AG20443 (cell line): ENCODE measurements around the gene C1QTNF8.

Source experiments
- DNase-seq: peaks from one replicate; pipeline ENCODE4 v3.0.0; 2012; ENCODE audit warnings: low spot score, mixed read lengths

C1QTNF8 gene

DNA sequence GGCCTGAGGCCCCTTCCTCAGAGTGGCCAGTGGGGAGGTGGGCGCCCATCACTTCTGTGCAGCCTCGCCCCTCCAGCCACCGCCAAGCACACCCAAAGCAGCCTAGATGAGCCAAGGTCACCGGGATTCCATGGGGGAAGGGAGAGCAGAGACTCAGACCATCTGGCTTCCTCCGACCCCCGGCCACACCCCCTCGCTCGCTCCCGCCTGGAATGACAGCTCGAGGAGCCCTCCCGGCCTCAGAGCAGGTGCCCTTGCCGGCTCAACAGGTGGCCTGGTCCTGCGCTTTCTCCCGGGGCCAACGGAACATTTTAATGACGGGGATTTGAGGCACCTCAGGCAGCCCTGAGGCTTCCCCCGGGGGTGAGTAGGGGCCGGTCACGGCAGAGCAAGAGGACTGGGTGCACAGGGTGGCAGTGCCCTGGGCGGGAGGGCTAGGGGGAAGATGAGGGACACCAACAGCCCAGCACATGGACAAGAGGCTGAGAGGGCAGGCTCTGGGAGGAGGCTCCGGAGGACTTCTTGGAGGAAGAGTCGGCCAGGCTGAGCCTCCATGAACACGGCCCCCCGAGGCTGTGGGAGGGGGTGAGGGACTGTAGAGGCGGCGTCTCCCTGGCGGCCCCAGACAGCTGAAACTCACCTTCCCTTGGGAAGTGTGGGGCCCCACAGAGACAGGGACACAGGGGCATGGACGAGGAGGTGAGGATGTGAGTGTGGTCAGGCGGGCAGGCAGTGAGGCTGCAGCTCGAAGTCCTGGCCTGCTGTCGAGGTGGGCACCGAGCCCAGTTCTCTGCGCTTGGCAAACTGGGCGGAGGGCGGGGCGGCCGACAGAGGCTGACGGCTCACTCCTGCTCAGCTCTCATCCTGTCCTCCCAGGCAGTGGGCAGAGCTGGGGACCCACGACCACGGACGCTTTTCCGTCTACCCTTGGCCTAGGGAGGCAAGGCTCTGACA is 12.5 kb upstream of the C1QTNF8 start:
- DNase-seq, result peak; percentile 75

DNA sequence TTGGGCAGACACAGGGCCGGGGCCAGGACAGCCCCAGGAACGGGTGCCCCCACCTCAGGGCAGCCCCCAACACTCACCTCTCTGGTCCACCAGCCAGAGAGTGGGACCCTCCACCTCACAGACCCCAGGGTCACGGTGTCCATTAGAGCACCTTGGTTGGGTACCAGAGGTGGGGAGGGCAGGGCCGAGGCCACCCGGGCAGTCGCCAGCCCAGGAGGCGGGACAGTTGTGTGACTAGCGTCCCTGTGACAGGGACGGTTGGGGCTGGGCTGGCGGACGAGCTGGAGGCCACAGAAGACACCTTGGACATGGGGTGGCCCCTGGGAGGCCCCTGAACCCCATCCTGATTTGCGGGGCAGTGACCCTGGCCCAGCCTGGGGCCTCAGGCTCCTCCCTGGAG is 11.7 kb upstream of the C1QTNF8 start:
- no peak for DNase-seq

DNA sequence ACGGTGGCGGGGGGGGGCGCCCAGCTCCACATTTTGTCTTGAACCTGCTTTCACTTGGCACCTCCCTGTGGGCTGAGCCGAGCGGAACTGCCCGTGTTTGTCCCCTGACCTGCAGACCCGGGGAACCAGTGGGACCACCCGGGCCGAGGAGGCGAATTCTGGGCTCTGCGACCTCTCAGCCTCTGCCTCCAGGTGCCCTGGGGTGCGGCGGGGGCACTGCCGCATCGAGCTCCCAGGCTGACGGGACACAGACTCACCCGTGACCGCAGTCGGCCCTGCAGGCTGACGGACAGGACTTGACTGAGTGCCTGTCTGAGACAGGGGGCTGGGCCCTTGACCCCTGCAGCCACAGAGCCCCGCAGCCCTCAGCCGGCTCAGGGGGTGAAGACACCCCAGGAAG is 11.1 kb upstream of the C1QTNF8 start:
- no peak for DNase-seq

DNA sequence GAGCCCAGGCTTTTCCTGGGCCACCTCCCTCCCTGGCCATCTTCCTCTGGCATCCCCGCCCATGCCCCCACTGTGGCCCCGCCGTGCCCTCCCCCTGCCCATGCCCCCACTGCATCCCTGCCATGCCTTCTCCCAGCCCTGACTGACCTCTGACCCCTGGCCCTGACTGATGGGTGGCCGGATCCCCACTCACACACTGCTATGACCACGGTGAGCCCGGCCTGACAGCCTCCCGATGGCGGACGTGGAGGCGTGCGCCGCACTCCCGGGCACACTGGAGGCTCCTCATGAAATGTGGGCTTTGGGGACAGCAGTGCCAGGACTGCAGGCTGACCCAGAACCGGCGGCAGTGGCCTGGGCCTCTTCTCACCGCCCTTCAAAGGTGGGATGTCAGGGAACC is 10.6 kb upstream of the C1QTNF8 start:
- DNase-seq, result no peak

DNA sequence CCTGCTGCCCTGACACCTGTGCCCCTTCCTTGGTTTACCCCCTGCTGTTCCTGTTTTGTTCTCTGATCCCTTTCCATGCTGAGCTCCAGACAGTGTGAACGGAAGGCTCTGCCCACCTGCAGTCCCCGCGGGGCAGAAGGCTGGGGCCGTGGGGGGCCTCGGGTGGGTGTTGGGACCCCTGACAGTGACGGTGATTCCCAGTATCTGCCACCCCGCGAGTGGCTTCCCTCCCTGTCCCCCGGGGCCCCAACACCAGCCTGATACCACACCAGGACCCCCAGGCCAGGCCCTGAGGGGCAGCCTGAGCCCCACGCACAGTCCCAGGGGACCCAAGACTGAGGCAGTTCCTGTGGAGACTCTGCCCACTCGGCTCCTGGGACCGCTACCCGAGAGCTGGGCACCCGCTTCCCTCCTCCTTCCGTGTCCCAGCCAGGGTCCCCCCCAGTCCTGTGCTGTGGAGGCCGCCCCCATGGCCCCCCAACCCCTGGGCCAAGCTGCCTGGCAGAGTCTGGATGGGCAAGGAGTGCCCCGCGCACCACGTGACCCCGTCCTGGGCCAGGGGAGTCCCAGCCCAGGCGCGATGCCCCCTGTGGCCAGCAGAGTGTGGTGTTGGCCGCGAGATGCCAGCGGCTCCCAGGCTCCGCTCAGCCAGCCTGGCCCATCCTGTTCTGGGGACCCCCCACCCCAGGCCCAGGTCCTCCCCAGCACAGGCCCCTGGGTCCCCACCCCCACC is 10.0 kb upstream of the C1QTNF8 start:
- DNase-seq, result peak; percentile 95

DNA sequence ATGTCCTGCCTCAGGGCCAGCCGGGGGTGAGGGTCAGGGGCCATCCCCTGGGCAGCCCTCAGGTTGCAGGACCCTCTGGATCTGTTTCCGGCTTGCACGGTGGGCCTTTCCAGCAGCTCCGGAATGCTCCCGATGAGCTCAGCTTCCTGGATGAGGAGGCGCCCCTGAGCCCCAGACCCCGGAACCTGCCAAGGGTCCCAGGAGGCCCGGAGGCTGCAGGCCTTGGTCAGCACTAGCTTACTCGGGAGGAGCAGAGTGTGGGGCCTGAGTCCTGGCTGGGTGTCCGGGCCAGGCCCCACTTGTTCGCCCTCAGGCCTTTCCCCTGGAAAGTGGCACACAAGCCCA is 7.6 kb upstream of the C1QTNF8 start:
- no peak for DNase-seq

DNA sequence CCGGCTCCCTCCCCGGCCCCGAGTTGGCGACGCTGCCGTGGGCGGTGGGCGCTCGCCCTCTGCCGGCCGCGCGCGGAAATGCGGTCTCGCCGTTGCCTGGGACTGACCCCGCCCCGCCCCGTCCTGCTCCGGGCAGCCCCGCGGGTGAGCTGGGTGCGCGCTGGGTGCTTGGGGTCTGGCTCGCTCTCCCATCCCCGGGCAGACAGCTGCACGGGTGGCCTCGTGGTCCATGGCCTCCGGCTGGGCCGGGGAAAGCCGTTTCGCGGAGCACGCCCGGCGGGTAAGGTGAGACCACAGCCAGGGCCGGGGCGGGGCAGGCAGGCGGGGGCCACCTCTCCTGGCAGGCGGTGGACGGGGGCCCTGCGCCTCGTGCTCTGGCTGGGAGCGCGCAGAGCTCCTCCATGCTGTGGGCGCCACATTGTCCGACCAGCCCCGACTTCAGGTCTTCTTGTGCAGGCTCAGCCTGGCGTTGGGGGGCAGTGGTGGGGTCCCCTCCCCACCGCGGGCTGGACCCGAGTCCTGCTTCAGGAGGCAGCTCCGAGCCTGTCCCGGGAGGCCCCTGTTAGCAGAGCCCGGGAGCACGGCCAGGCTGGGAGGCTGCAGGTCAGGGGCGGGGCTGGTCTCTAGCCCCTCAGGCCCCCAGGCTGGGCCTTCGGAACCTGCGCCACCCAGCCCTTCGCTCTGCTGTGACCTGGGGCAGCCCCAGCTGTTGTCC is 7.0 kb upstream of the C1QTNF8 start:
- peak; percentile 92 for DNase-seq

DNA sequence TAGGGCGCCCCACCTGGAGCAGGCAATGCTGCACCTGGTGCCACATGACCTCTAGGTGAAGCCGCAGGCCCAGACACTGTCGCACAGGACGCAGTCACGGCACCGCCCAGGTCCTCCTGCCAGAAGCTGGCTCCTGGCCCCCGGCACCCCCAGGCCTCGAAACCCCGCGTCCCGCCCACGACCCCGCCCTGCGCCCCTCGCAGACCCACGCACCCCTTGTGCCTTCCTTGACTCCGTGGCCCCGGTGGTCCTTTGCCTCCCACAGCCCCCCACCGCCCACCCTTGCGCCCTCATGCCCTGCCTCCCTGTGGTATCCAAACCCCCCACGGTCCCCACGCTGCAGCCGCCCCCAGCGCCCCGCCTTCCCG is 6.3 kb upstream of the C1QTNF8 start:
- no peak for DNase-seq

DNA sequence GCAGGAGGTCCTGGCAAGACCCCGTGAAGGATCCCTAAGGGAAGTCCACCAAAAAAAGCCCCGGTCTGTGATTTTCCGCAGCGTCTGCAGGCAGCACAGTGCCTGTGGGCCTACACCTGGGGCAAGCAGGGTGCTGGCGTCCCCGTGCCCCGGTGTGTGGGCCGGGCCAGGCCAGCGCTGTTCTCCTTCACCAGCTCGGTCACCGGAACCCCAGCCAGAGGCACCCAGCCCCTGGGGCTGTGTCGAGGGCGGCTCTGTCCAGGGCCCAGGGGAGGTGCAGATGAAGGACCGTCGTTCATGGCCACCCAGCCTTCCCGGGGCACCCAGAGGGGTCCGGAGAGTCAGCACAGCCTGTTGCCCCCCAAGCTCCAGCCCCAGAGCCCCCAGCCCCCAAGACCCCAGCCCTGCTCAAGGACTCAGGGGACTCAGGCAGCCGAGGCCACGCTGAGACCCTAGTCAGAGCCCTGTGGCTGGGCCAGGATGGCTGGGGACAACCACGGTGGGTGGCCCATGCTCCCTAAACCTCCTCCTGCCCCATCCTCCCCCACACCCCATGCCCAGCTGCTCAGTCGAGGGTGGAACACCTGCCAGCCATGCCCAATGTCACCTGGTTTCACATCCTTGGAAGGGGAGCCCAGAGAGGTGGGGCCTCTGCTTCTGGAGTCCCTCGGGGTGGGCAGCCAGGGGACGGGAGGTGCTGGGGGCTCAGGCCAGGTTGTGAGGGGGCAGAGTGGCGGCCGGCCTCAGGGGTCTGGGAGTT is 5.7 kb upstream of the C1QTNF8 start:
- no peak for DNase-seq

DNA sequence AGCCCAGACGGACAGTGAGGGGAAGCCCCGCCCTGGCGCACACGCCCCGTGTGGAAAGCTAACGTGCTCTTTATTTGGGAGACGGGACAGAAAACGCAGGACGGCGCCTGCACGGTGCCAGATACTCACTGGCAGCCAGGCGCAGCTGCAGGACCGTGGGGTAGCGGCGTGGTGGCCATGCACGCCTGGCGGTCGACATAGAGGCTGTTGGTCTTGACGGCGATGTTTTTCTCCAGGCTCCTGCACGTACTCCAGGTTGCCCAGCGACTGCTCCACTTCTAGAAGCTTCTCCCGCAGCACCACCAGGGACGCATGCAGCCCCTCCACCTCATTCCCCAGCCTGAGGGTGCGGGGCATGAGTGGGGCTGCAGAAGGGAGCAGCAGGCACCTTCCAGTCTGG is 5.1 kb upstream of the C1QTNF8 start:
- DNase-seq, result no peak

DNA sequence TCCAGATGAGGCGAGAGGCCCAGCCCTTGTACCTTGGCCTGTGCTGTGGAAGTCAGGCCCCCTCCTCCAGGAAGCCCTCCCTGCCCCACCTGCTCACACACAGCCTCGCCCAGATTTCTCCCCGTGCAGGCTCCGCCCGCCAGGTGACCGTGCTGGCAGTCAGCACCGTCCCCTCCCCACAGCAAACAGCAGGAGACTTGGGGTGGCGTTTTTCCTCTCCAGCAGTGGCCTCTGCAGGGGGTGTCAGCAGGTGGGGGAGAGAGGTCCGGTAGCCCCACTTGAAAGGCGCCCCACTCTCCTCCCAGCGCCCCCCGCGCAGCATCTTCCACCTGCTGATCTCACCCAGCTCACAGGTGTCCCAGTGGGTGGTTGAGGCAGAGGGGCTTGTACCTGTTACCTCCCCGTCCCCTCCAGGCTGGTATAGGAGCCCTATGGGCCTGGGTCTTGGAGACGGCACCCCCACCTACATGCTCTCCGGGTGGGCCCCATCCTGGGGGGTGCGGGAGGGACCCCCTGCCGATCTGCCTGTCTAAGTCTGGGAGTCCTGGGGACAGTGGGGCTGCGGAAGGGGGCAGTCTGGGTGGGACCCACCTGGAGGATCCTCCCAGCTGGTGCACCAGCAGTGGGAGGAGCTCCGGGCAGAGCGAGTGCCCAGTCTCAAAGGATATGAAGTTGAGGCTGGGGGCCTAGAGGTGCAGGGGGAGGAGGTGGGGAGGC is 4.2 kb upstream of the C1QTNF8 start:
- DNase-seq, result no peak

DNA sequence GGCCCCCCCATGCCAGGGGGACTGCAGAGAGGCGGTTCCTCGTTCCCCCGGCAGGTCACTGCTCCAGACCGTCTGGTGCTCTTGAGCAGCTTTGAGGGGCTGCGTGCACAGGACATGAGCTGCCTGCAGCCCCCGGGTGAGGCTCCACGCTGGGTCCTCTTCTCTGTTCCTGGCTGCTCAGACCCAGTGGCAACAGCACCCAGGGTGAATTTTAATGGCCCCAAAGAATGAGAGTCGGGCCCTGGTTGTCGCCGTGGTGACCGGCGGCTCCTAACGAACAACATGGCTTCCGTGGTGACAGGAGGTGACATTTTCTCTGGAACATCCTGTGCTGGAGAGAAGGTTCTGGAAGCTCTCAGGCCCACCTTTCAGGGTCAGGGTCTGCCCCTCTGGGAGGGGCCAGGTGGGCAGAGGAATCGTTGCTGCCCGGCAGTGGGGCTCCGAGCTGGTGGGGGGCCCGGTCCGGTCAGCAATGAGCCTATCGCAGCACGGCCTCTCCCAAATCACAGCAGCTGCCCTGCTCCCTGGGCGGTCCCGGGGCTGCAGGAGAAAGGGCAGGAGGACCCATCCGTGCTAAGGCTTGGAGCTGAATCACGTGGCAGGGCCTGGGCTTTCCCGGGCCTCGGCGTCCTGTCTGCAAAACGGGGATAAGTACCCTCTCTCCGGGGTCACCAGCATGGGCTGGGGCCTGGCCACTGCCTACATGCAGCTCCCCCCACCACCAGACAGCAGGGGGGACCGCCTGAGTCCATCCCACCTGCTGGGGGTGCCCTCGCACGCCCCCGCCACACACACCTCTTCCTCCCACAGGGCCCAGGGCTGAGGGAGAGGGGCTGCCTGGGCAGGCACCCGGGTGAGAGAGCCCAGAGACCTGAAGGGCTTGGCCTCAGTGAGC is 3.4 kb upstream of the C1QTNF8 start:
- no peak for DNase-seq

DNA sequence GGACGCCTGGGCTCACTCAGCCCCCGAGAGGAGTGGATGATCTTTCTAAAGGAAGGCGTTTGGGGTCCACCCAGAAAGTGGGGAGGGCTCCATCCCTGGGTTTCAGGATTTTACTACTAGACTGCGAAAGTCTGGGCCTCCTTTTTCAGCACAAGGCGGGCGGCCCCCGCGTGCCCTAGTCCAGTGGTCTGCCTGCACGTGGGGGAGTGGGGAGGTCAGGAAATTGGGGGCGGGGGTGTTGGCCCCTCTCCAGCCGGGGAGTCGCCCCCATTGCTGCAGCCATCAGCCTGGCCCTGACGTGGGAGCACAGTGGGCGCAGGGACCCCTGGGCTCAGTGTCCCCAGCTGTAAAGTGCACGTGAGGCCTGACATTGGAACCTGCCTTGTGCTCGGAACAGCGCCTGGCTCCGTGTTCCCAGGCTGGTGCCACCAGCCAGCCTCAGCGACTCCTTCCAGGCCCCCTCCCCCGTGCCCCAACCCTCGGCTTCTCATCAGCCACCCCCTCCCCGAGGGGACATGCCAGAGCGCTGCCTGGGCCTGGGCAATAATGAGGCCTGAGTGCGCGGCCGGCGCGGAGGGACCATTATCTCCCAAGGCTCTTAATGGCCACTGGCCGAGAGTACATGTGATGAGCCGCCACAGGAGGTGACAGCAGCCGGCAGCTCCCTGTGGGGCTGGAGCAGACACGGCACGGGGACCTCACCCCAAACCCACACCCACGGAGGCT is 2.4 kb upstream of the C1QTNF8 start:
- no peak for DNase-seq

DNA sequence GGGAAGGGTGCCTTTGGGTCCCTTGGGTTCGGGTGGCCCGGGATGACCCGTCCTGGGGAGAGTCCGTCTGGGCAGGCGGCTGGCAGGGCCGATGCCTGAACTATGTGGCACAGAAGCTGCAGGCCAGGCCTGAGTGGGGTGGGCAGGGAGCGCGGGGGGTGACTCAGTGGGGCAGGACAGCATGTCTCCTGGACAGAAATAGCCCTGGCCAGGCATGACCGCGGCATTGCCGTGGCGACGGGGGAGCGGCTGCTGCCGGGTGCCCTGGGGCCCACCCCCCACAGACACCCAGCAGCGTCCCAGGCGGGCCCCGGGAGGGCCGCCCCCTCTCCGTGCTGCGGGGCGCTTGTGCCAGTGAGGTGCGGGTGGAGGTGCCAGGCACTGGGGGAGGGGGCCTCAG is 1.8 kb upstream of the C1QTNF8 start:
- peak; percentile 77 for DNase-seq

DNA sequence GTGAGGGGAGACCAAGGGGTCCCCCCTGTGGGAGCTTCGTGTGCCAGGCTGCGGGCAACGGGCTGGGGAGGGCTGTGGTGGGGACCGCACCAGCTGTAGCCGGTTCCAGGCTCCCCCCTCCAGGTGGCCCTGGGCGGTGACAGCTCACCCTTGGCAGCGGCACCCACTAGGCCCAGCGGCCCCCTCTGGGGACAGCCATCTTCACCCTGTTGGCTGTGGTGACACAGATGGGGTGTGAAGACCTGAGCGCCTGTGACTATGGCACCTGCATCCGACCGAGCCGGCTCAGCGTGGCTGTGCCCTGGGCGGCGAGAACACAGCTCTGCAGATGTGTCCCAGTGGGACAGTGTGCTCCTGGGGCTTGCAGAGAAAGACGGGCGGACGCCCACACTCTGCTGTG is 1.1 kb upstream of the C1QTNF8 start:
- no peak for DNase-seq

DNA sequence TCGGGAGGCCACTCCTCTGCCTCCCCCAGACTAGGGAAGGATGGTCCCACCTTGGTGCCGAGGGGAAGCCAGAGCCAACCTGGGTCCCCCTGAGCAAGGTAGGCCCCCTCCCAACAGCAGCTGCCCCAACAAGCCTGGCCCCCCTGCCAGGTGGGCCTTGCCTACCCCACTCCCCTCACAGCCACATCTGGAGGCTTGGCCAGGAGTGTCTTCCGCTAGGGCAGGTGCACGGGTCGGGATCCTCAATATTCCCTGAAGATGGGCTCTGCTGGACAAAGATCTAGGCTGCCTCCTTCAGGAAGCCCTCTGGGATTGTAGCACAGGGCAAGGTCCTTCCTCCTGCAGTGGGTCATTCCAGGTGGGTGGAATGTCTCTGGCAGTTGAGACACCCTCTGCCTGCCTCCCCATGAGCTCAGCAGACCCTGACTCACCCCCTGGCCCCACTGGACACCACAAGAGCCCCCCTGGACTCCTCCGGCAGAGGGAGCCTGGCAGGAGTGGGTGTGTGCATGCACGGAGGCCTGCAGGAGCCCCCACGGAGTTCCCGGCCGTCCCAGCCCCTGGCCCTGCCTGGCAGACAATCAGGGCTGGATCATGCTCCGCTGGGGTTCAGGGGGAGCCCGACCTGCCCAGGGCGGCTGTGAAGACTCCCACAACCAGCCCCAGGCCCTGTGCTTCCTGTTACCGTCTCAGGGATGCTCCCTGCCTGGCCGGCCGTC is 435 bp downstream of the C1QTNF8 start:
- no peak for DNase-seq

DNA sequence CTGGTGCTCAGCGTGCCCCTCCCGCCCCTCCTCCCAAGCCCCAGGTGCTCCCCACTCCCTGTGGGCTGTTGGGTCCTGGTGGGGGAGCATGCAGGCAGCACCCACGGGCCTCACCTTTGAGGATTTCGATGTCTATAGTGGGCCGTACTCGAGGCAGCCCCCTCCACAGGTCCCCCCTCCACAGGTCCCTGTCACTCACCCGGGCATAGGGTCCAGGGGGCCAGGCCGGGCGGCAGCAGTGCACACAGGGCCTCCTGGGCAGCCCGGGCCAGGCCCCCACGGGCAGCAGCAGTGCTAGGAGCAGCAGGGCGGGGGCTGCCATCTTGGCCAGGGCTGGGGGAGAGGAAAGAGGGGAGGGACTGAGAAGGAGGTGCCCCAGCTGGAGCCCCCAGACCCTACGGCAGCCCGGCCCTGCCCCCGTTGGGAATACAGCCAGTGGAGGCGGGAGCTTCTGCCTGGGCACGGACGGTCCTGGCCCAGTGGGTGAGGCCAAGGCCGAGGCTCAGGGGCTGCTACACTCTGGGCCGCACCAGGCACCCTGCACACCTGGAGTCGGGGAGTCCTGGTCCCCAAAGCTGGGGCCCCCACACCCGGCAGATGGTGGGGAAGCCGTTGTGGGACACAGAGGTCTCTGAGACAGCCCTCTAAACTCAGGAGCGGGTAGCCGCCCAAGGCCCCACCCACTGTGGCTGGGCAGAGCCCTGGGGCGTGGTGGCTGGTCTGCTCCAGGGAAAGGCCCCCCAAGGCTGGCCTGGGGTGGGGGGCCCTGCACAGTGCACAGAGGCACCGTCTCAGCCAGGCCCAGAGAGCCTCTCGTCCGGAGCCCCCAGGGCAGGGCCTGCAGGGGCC is 1.2 kb downstream of the C1QTNF8 start:
- DNase-seq, result no peak

DNA sequence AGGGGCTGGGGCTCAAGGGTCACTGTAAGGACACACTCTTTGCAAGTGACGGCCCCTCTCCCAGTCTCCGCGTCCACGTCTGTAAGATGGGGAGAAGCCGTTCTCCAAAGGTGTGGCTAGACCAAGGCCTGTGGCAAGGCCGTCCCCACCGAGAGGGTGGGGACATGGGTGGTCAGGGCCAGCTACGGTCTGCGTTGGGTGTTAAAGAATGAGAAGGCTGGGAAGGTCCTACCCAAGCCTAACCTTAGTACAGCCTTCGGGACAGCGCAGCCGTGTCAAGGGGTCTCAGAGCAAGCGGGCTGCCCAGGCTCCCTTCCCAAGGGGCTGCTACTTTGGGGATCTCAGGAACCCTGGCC is 1.9 kb downstream of the C1QTNF8 start:
- DNase-seq, result no peak
